ENCODE data around the gene NKAIN2.
"Not testable (repeated sequence)": the region's sequence is repeated elsewhere in the genome, so short reads cannot be mapped to it uniquely, and the experiment has no call there.

NKAIN2 gene

DNA sequence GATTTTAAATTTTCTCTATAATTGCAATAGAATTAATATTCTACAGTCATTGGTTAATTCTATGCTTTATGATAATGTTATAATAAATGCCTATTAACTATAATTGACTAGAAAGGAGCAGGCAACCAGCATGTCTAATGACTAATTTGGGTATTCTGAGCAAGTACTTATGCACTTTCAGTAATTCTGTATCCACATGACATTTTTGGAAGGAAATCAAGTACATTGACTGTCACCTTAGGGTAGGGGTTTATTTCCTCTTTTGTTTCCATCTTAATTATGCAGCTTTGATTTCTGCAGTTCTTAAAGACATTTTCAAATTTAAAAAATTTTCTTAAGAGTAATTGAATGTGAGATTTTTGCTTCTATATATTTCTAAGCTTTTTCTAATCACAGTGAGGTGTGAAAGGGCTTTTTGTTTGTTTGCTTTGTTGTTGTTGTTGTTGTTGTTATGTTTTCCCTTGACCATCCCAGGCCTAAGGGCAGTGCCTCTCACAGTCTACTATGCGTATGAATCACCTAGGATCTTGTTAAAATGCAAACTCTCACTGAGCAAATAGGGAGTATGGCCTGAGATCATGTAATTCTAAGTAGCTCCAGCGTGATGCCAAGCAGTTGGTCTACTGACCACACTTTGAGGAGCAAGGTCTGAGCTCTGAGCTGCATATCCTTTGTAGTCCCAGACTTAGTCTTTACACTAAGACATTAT, 691.4 kb downstream of the NKAIN2 start:
- DNase-seq (ENCODE audit: low read depth, low spot score), result no peak

- DNase-seq (ENCODE audit: low read depth, low spot score), result no peak
These were observed 692.1 kb downstream of the NKAIN2 start for GRCh38 chr6:124495665-124496190.

DNA sequence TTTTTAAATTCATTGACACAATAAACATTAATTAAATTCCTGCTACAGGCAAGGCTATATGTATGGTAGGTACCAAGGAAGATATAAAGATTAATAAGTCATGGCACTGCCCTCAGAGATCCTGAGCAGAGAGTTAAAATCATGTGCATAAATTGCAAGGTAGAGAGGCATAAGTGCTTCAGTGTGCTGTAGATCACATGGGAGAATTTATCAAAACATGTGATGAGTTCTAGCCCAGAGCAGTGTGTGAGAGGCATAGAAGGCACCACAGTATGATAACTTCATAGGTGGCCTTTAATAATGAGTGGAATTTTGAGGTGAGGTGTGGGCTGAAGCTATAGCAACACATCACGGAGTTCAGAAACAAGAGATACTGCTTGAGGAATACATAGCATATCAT, 692.7 kb downstream of the NKAIN2 start:
- DNase-seq (ENCODE audit: low read depth, low spot score), result no peak

DNA sequence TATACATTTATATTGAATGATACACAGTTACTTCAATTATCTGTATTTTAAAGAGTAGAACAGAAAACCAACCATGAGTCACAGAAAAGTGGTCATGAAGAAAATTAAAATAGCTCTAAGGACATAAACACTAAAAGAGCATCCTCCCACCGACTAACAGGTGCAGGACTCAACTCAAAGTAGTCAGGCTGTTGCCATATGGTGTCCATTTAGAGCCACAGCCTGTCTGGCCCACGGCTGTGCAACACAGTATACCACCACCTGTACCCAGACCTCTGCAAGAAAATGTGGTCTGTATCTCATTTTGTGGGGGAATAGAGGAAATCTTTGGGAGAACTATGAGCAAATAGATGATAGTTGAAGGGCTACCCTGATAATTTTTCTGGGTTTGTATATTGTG, 708.8 kb downstream of the NKAIN2 start:
- DNase-seq (ENCODE audit: low read depth, low spot score), result no peak

- DNase-seq (ENCODE audit: low read depth, low spot score), result no peak
These were observed 713.7 kb downstream of the NKAIN2 start for GRCh38 chr6:124517339-124517738.

GRCh38 chr6:124520514-124520913, 716.8 kb downstream of the NKAIN2 start:
- DNase-seq (ENCODE audit: low read depth, low spot score), result no peak

DNA sequence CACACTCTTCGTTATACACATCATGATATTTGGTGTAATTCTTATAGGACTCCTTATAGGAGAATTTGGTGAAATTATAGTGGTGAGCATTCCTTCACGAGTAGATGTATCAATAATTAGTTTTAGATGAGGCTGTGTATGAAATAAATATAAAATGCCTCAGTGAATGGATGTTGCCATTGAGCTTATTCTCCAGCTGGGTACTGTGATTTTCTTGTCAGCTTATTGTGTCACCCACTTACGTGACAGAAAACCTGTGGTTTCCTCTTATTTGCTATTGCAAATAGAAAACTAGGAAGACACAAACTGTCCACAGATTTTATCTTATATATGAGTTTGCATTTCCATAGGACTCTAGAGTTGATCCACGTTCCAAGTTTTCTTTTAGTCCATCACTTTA, 718.7 kb downstream of the NKAIN2 start:
- DNase-seq (ENCODE audit: low read depth, low spot score), result no peak

- no peak for DNase-seq (ENCODE audit: low read depth, low spot score)
These were observed 721.0 kb downstream of the NKAIN2 start for GRCh38 chr6:124524491-124525200.

DNA sequence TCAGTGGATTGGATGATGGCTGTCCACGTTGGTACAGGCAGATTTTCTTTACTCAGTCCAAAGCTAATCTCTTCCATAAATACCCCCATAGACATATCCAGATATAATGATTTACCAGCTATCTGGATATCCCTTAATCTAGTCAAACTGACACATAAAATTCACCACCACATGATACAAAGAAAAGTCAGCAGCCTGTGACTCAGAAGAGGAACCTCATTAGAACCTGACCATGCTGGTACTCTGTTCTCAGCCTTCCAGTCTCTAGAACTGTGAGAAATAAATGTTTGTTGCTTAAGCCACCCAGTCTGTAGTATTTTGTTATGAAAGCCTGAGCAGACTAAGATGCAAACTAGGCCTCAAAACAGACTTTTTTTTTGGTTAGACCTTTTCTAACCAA, 727.3 kb downstream of the NKAIN2 start:
- DNase-seq (ENCODE audit: low read depth, low spot score), result no peak

DNA sequence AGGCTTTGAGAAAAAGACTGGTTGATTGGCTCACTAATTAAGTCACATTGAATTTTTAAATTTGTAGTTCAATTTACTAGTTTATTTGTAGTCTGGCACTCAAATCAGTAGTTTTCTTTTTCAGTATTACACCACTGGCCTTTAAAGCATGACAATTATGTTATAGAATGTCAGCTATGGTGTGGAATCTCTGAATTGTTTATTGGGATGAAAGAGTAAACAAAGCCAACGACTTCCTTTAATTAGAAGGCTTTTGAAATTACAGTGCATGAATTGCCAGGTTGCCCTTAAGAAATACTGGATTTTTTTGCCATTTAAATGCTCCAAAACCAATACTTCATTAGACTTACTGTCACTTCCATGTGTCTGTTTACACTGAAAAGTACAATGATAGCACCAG, 731.6 kb downstream of the NKAIN2 start:
- no peak for DNase-seq (ENCODE audit: low read depth, low spot score)

GRCh38 chr6:124535746-124536145, 732.1 kb downstream of the NKAIN2 start:
- peak; percentile 18 for DNase-seq (ENCODE audit: low read depth, low spot score)

GRCh38 chr6:124536157-124536841, 732.6 kb downstream of the NKAIN2 start:
- no peak for DNase-seq (ENCODE audit: low read depth, low spot score)

- DNase-seq (ENCODE audit: low read depth, low spot score), result peak; percentile 80
These were observed 733.2 kb downstream of the NKAIN2 start for GRCh38 chr6:124536842-124537191.

DNA sequence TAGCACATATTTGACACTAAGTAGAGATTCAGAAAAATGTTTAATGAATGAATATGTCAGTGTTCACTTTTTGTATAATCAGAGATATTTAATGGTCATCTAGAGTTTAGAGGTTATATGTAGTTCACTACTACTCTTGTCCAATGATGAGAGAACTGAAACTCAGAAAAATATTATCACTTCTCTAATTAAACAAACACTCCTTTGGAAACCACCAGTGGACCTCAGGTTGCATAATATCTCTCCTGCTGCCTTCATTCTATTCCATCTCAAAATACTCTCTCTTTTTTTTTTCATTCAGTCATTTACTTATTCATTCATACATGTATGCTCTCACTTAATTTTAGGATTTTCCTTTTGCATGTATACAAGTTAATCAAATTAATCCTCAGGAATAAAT, 735.4 kb downstream of the NKAIN2 start:
- no peak for DNase-seq (ENCODE audit: low read depth, low spot score)

GRCh38 chr6:124541573-124541972, 737.9 kb downstream of the NKAIN2 start:
- no peak for DNase-seq (ENCODE audit: low read depth, low spot score)

DNA sequence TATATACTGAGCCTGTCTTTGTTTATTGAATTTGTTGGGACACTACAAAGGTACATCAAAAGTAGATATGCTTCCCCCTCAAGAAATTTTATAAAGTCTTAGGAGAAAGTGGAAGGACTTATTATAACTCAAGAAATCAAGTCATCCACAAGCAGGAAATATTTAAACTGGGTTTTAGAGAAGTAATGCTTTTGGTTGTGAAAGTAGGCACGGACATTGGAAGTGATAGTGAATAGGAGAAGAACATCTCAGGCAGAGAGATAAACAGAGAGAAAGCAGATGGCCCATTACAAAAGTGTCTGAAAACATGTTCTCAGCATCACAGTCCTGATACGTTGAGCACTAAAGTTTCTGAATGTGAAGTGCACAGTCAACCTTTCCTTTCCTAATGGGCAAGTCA, 742.9 kb downstream of the NKAIN2 start:
- DNase-seq (ENCODE audit: low read depth, low spot score), result no peak

DNA sequence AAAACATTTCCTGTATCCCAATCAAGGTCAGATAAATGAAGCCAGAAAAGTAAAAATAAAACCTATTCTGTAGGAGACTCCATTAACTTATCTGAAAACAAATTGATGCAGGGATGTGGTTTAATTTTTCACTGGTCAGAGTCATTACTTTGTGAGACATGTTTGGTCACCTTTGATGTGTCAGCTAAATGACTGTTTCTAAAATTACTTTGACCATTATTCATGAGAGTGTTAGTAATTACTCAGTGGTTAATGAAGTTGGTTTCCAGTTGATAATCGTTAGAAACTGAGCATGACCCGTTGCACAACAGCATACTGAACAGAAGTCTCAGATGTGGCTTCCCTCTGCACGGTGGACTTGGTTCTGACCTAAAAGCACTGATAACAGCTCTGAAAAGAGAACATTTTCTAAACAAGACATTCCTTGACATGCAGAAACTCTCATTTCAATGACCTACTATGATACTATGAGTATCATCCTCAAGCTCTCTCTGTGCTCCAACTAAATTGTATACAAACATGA, 748.1 kb downstream of the NKAIN2 start:
- DNase-seq (ENCODE audit: low read depth, low spot score), result no peak

- no peak for DNase-seq (ENCODE audit: low read depth, low spot score)
These were observed 754.2 kb downstream of the NKAIN2 start for GRCh38 chr6:124557873-124558272.

- not testable (repeated sequence) for DNase-seq (ENCODE audit: low read depth, low spot score)
These were observed 756.4 kb downstream of the NKAIN2 start for GRCh38 chr6:124560078-124560477.

GRCh38 chr6:124560873-124561567, 757.4 kb downstream of the NKAIN2 start:
- no peak for DNase-seq (ENCODE audit: low read depth, low spot score)

GRCh38 chr6:124561635-124562130, 758.0 kb downstream of the NKAIN2 start:
- no peak for DNase-seq (ENCODE audit: low read depth, low spot score)

- DNase-seq (ENCODE audit: low read depth, low spot score), result not testable (repeated sequence)
These were observed 760.5 kb downstream of the NKAIN2 start for GRCh38 chr6:124564125-124564524.

Data from brain pericyte (primary cell).